ENCODE results near the gene ADGRG6.

GRCh38 chr6:142276256-142276655 is 25.6 kb upstream of the ADGRG6 start:
- no peak for TF ChIP-seq EZH2 (IDR thresholded peaks at IDR 0.05)
- TF ChIP-seq POLR2AphosphoS5 (IDR thresholded peaks at IDR 0.05; ENCODE audit: borderline replicate concordance, low read depth, low read length), result no peak
- no peak for TF ChIP-seq FOXP2 (optimal IDR thresholded peaks at IDR 0.05; ENCODE audit: control extremely low read depth, extremely low read length, insufficient read depth)

Data from SK-N-MC (cell line).